Measurements from ENCODE around the gene AGBL1.

DNA sequence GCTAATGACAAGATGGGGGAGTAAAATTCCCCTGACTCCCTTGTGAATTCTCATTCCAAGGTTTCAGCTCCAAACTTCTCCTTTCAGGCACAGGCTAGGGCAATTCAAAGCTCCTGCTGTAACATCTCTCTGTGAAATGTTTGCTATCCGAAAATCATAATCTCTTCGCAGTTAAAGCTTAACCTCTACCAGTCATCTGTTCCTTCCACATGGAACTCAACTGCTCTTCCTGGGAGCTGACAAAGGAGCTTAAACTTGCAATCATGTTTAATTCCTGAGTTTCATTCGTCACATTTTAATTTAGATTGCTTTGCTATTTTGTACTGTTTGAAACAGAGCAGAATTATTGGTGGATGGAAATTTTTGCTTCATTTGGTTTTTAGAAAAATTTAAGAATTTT lies 328.6 kb downstream of the AGBL1 start:
- TF ChIP-seq CTCF (IDR thresholded peaks at IDR 0.05) (no peak), POLR2A (IDR thresholded peaks at IDR 0.05) (no peak)

All from heart left ventricle (tissue), 13 donors.